Mucosa of descending colon (tissue), 3 donors: ENCODE measurements around the gene STYXL1. TPM values are rescaled to one million over a fixed set of nuclear protein-coding genes. Genes with fewer than 3 reads are reported as not detected.
"Not testable (repeated sequence)": the region's sequence is repeated elsewhere in the genome, so short reads cannot be mapped to it uniquely, and the experiment has no call there.

Experiments
- ATAC-seq: fragments of 200-7000 bp; cut with Tn5 transposase; one replicate; pipeline ENCODE4 v1.9.1; 2020; ENCODE audit warnings: mild to moderate bottlenecking, moderate library complexity
- DNase-seq, 3 donors: peaks; one replicate each; pipeline ENCODE4 v3.0.0-alpha.2; 2020
- H3K36me3 ChIP-seq: fragments of 200-600 bp; one replicate; pipeline ENCODE4 v1.8.0; 2021; ENCODE audit warnings: low read depth, mild to moderate bottlenecking
- H3K4me1 ChIP-seq: fragments of 200-600 bp; one replicate; pipeline ENCODE4 v1.8.0; 2021; ENCODE audit warnings: low read depth, mild to moderate bottlenecking
- H3K4me3 ChIP-seq: fragments of 200-600 bp; one replicate; pipeline ENCODE4 v1.8.0; 2021; ENCODE audit warnings: mild to moderate bottlenecking
- H3K9me3 ChIP-seq: fragments of 200-600 bp; one replicate; pipeline ENCODE4 v1.8.0; 2021; ENCODE audit warnings: mild to moderate bottlenecking
- intact Hi-C, 2 donors: fragments of 100-400 bp; cut with DNase I in 1 of 2; cut with micrococcal nuclease in 1 of 2; formaldehyde crosslinking; loops; one replicate each; pipeline versions ENCODE4 v1.11.0 to v1.11.1; 2022; cut with DNase I, micrococcal nuclease
- total RNA-seq, 3 donors: library from RNA; stranded (reverse); fragmentation: NEBNext Ultra II Directional in 2 of 3; extraction: Animal tissue kit (Norgen Biotek cat#: 25700) in 2 of 3; gene quantifications; one replicate each; pipeline versions ENCODE4 v1.2.1 to v1.2.4, GENCODE V29; 2021 to 2023
- TF ChIP-seq, protein P1 (sequence below): fragments of 200-600 bp; IDR thresholded peaks from one replicate; pipeline ENCODE4 v1.8.0; 2022; ENCODE audit warnings: antibody characterized with exemption, mild to moderate bottlenecking
- donor health status: DM: no; HTN: no; CAD: no; lungs with moderate emphysema.
- donor health status: DM: no; HTN: no; CAD: no.
- donor health status: DM: no; HTN: yes; CAD: no.

Gene STYXL1
- total RNA-seq, 3 donors from 2014 or later = 31.1 to 36.0 (median 33.7) TPM

DNA sequence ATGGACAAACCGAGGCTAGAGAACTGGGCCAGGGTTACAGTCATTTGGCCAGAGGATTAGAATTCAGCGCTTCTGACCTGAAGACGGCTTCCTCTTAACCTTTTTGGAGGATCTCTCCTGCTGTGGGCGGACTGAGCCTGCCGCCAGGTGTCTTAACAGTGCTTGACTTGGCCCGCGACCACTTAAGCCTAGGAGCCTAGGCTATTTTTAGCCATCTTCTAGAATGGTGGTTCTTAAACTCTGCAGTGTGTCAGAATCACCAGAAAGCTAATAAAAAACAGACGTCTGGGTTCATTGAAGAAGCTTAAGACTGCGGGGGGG is 828 bp upstream of the STYXL1 start:
- Histone ChIP-seq H3K36me3 (no peaks in the 10 kb centered on the region), H3K9me3 (no peaks in the 10 kb centered on the region), H3K4me3 (peak overlapping the region; percentile 76), H3K4me1 (peaks cover 24% of the 10 kb centered on the region)
- peak; percentile 24 for ATAC-seq
- DNase-seq = no peak
- intact Hi-C loops = no loop called here
- TF ChIP-seq, protein P1, sequence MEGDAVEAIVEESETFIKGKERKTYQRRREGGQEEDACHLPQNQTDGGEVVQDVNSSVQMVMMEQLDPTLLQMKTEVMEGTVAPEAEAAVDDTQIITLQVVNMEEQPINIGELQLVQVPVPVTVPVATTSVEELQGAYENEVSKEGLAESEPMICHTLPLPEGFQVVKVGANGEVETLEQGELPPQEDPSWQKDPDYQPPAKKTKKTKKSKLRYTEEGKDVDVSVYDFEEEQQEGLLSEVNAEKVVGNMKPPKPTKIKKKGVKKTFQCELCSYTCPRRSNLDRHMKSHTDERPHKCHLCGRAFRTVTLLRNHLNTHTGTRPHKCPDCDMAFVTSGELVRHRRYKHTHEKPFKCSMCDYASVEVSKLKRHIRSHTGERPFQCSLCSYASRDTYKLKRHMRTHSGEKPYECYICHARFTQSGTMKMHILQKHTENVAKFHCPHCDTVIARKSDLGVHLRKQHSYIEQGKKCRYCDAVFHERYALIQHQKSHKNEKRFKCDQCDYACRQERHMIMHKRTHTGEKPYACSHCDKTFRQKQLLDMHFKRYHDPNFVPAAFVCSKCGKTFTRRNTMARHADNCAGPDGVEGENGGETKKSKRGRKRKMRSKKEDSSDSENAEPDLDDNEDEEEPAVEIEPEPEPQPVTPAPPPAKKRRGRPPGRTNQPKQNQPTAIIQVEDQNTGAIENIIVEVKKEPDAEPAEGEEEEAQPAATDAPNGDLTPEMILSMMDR = no peak

DNA sequence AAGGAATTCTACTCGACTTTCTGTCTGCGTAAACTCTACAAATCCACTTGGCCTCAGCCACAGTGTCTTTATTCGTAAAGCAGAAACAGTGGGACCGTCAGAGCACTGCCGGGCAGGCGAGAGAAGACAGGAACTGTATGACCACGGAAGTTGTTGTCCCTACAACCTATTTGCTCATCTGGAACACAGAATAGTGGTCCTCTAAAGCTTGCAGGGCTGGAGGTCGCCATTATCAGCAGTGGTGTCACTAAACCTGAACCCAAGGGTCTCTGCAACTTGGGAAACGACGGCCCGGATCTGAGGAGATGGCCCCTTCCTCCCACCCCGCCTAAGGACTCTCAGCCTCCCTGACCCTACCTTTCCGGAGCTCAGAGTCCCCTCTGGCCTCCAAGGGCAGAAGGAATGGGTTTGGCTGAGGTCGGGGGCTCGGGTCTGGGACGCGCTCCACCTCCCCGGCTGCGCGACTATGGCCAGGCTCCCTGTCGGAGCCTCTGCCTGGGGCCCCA is 442 bp downstream of the STYXL1 start:
- Histone ChIP-seq H3K36me3 (no peaks in the 10 kb centered on the region), H3K4me3 (peak overlapping the region; percentile 76), H3K4me1 (peaks cover 24% of the 10 kb centered on the region), H3K9me3 (no peaks in the 10 kb centered on the region)
- DNase-seq (peak in 1 of 3 donors; percentile 31), ATAC-seq (peak; percentile 34)
- TF ChIP-seq, protein P1 = no peak
- intact Hi-C loops = no loop called here

DNA sequence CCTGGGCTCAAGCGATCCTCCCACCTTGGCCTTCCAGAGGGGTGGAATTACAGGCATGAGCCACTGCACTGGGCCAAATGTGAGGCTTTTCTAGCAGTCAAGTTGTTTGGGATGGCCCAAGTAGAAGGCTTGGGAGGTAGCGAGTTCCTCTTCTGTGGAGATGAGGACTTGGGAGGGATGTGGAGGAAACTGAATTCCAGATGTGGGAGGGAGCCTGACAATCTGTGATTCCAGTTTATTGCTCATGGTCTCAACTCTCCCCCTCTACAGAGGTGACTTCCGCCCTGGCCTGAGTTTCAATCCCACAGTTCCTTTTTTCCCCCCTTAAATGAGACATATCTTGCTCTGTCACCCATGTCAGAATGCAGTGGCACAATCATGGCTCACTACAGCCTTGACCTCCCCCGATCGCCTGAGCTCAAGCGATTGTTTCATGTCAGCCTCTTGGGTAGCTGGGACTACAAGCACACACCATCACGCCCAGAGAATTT is 3.4 kb downstream of the STYXL1 start:
- H3K9me3 ChIP-seq = no peaks in the 10 kb centered on the region
- no peak overlapping the region for H3K4me3 ChIP-seq
- DNase-seq (no peak), ATAC-seq (no peak)
- intact Hi-C loops = no loop called here
- H3K36me3 ChIP-seq = no peaks in the 10 kb centered on the region
- peaks cover 18% of the 10 kb centered on the region for H3K4me1 ChIP-seq
- TF ChIP-seq, protein P1 = no peak

DNA sequence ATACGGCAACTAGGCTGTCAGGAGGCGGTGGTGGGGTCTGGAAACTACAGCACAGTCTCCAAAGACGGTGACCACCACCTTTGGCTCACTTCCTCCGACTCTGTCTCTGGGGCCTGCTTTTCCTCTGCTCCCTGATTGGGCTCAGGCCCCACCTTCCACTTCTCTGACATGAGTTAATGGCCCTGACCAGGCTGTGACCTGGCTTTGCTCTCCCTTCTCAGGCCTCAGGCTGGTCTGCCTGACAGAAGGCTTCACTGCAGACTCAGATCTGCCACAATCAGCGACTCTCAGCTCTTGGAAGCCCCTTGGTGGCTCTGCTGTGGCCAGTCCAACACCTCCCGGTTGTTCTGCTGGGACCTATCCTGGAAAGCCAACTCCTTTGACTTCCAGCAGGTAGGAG is 7.7 kb downstream of the STYXL1 start:
- DNase-seq (no peak), ATAC-seq (no peak)
- H3K4me3 ChIP-seq = no peak overlapping the region
- H3K9me3 ChIP-seq = no peaks in the 10 kb centered on the region
- H3K4me1 ChIP-seq = peaks cover 1% of the 10 kb centered on the region
- TF ChIP-seq, protein P1 = no peak
- no peaks in the 10 kb centered on the region for H3K36me3 ChIP-seq
- intact Hi-C loops = no loop called here

DNA sequence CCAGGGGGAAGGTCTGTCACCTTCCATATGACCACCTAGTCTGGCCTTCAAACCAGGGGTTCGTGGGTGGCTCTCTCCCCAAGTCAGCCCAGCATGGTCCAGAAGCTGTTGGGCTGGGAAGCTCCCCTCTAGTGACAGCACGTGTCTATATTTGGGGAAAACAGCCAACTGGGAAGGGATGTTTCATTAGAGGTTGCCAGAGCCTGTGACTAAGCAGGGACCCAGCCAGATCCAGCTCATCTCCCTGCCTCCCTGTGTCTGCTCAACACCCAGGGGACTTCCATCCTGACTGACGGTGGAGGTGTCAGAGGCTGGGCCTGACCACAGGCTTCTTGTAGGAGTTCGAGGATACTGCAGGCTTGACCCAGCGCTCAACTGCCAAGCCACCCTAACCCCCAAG is 10.5 kb downstream of the STYXL1 start:
- TF ChIP-seq, protein P1 = no peak
- Histone ChIP-seq H3K9me3 (no peaks in the 10 kb centered on the region), H3K36me3 (no peaks in the 10 kb centered on the region), H3K4me3 (no peak overlapping the region), H3K4me1 (no peaks in the 10 kb centered on the region)
- DNase-seq (no peak), ATAC-seq (peak; percentile 52)
- intact Hi-C loops = no loop called here

DNA sequence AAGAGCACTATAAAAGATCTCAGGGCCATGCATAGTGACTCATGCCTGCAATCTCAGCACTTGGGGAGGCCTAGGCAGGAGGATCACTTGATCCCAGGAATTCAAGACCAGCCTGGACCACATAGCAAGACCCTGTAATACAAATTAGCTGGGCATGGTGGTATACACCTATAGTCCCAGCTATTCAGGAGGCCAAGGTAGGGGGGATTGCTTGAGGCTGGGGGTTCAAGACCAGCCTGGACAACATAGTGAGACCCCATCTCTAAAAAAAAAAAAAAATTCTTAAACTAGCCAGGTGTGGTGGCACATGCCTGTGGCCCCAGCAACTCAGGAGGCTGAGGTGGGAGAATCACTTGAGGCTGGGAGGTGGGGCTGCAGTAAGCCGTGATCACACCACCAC is 15.8 kb downstream of the STYXL1 start:
- DNase-seq (no peak), ATAC-seq (no peak)
- no peaks in the 10 kb centered on the region for H3K9me3 ChIP-seq
- intact Hi-C loops = no loop called here
- TF ChIP-seq, protein P1 = no peak
- H3K4me3 ChIP-seq = no peak overlapping the region
- H3K4me1 ChIP-seq = no peaks in the 10 kb centered on the region
- H3K36me3 ChIP-seq = no peaks in the 10 kb centered on the region

DNA sequence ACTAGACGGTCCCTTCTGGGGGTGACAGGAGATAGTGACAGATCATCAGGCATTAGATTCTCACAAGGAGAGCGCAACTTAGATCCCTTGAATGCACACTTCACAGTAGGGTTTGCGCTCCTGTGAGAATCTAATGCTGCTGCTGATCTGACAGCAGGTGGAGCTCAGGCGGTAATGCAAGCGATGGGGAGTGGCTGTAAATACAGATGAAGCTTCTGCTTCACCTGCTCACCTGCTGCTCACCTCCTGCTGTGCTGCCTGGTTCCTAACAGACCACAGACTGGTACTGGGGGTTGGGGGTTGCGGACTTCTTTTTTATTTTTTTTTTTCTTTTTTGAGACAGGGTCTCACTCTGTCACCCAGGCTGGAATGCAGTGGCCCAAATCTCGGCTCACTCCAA is 18.1 kb downstream of the STYXL1 start:
- not testable (repeated sequence) for H3K9me3 ChIP-seq, H3K4me1 ChIP-seq, H3K36me3 ChIP-seq, ATAC-seq, H3K4me3 ChIP-seq
- intact Hi-C loops = loop anchor here in 1 of 2 donors (10.0 kb wide), 1 partner anchor 165 kb away; no protein-coding TSS in a partner anchor
- peak in 1 of 3 donors; percentile 14 for DNase-seq
